ENCODE data around the gene GSTA2.
"Not testable (repeated sequence)": the region's sequence is repeated elsewhere in the genome, so short reads cannot be mapped to it uniquely, and the experiment has no call there.

Gene GSTA2

DNA sequence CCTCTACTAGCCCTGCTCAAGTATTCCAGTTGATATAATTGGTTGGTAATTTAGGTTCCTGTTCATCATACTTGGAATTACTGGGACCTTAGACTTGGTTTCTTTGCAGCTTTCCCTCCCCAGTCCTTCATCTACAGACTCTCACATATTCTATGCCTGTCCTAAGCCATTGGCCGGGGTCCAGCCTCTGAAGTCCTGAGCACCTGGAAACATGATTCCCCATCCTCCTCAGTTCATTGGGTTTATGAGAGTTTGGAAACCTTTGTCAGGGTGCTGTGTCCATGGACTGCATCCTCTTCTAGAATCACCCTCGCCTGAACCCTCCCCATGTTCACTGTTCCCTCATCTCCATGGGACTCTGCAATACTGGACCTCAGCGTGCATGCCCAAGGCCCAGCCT is 8.8 kb downstream of the GSTA2 start:
- no peak for FAIRE-seq
- no peak for TF ChIP-seq TAF1 (IDR thresholded peaks at IDR 0.05; ENCODE audit: low read depth, low read length)
- no peak for TF ChIP-seq POU2F2 (IDR thresholded peaks at IDR 0.05; ENCODE audit: low read depth, low read length)
- no peak for TF ChIP-seq POLR2A (IDR thresholded peaks at IDR 0.05; ENCODE audit: low read depth, low read length)
- no peak for TF ChIP-seq POLR2AphosphoS5 (IDR thresholded peaks at IDR 0.05; ENCODE audit: low read depth, low read length)
- no peak for TF ChIP-seq SPI1 (IDR thresholded peaks at IDR 0.05; ENCODE audit: low read depth, low read length)
- DNase-seq (ENCODE audit: insufficient read length, low spot score) = no peak

DNA sequence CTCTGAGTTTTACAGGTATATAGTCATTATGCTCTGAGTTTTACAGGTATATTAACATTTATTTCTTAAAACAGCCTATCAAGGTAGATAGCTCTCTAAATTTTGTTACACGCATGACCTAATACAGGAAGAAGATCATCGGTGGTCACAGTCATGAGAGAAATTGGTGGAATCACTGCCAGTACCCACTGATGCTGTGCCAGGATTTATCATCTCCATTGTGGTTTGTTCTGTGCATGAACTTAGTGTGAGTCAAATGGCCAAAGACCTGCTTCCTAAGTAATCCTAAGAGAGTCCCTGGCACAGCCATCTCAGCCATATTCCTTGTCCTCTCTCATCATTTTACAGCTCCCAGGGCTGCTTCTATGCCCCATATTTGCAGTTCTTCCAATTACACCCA is 10.1 kb downstream of the GSTA2 start:
- FAIRE-seq; DNase-seq (ENCODE audit: insufficient read length, low spot score): not testable (repeated sequence)

DNA sequence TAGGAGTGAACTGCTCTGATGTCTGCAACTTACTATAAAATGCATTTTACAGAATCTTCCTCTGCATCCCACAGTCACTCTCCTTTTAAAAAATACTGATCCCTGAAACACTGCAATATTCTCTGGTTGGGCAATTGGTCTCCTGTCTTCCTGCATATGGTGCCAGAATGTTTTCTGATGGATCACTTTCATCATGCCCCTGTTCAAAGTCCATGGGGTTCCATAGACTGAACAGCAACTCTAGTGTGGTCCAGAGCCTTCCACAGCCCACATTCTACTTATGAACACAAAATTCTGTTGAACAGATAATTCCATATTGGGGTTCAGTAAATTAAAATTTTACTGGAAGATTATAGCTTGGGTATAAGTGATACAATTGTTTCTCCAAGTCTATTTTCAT is 11.0 kb downstream of the GSTA2 start:
- FAIRE-seq (no peak), DNase-seq (ENCODE audit: insufficient read length, low spot score) (no peak)
- no peak for TF ChIP-seq POU2F2 (IDR thresholded peaks at IDR 0.05; ENCODE audit: low read depth, low read length)
- TF ChIP-seq PAX5 (IDR thresholded peaks at IDR 0.05; ENCODE audit: insufficient read depth, low read length, severe bottlenecking) = no peak
- no peak for TF ChIP-seq TAF1 (IDR thresholded peaks at IDR 0.05; ENCODE audit: low read depth, low read length)
- TF ChIP-seq SPI1 (IDR thresholded peaks at IDR 0.05; ENCODE audit: low read depth, low read length) = no peak

DNA sequence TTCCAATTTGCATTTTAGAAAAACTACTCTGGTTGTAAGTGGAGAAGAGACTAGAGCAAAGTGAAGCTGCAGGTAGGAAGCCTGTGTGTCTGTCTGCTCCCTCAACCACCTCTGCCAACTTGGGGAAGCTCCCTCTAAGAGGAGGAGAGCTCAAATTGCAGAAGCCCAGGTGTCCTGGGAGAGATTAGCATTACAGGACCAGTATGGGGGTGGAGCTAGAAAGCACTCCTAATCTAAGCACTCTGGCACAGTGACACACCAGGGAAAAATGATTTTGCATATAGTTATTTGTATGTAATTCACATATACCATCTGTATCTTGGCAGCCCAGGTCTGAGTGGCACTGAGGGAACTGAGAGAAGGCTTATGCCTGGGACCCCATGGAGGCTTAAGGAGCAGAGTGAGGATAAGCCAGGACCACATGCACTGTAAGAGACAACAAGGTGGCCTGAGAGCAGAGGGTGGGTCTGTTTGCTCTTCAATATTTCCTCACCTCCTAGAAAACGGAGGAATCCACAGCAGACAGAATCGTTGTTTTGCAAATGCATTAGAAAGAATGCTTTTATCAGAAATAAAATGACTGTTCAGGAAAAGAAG is 13.6 kb downstream of the GSTA2 start:
- TF ChIP-seq POLR2AphosphoS5 (IDR thresholded peaks at IDR 0.05; ENCODE audit: low read depth, low read length) (no peak), TAF1 (IDR thresholded peaks at IDR 0.05; ENCODE audit: low read depth, low read length) (no peak), POLR2A (IDR thresholded peaks at IDR 0.05; ENCODE audit: low read depth, low read length) (no peak), PAX5 (IDR thresholded peaks at IDR 0.05; ENCODE audit: insufficient read depth, low read length, severe bottlenecking) (no peak), POU2F2 (IDR thresholded peaks at IDR 0.05; ENCODE audit: low read depth, low read length) (no peak), SPI1 (IDR thresholded peaks at IDR 0.05; ENCODE audit: low read depth, low read length) (no peak)
- no peak for DNase-seq (ENCODE audit: insufficient read length, low spot score)
- no peak for FAIRE-seq

DNA sequence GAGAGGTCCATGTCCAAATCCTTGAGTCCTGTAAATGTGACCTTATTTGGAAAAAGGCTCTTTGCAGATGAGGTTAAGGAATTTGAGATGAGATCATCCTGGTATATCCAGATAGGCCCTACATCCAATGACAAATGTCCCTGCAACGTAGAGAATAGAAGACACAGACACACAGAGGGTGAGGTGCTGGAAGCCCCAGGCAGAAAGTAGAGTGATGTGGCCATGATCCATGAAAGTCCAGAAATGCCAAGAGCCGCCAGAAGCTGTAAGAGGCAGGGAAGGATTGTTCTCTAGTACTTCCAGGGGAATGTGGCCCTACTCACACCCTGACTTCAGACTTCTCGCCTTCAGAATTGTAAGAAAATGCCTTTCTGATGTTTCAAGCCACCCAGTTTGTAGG is 16.0 kb downstream of the GSTA2 start:
- DNase-seq (ENCODE audit: insufficient read length, low spot score); FAIRE-seq: not testable (repeated sequence)

DNA sequence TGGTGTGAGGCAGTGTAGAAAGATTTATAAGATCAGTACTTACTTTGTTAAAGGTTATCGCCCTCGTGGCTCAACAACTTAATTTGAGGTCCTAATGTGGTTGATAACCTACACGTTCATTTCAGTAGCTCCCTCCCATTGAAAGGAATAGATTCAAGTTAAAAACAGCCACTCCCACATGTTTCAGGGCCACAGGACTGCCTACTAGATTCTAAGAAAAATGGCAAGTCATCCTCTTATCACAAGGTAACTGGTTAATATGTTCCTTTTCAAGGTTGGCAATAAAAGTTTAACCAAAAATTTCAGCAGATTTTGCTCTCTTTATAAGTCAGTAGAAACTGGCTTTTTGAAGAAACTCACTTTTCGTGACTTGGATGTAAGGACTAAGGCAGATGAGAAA is 17.1 kb downstream of the GSTA2 start:
- no peak for FAIRE-seq
- no peak for TF ChIP-seq POU2F2 (IDR thresholded peaks at IDR 0.05; ENCODE audit: low read depth, low read length)
- no peak for TF ChIP-seq POLR2A (IDR thresholded peaks at IDR 0.05; ENCODE audit: low read depth, low read length)
- TF ChIP-seq POLR2AphosphoS5 (IDR thresholded peaks at IDR 0.05; ENCODE audit: low read depth, low read length) = no peak
- DNase-seq (ENCODE audit: insufficient read length, low spot score) = no peak

DNA sequence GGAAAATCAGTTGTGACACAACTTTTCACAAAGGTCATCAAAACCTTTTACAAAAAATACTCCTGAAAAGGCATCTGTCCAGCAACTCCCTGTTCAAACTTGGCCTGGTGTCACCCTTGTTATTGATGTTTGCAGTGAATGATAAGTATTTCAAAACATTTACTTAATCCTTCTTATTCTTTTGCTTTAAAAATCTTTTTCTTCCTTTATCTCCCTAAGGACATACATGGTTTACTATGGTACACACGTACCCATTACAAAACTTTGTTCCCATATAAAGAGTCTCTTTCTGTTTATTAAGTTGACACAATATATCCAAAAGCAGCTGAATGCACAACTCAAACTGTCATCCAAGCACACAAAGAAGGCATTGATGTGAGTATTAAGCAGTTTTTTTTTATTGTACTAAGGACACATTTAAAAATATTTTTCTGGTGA is 17.5 kb downstream of the GSTA2 start:
- TF ChIP-seq SPI1 (IDR thresholded peaks at IDR 0.05; ENCODE audit: low read depth, low read length) (no peak), POU2F2 (IDR thresholded peaks at IDR 0.05; ENCODE audit: low read depth, low read length) (no peak), PAX5 (IDR thresholded peaks at IDR 0.05; ENCODE audit: insufficient read depth, low read length, severe bottlenecking) (no peak), POLR2A (IDR thresholded peaks at IDR 0.05; ENCODE audit: low read depth, low read length) (no peak), TAF1 (IDR thresholded peaks at IDR 0.05; ENCODE audit: low read depth, low read length) (no peak), POLR2AphosphoS5 (IDR thresholded peaks at IDR 0.05; ENCODE audit: low read depth, low read length) (no peak)
- DNase-seq (ENCODE audit: insufficient read length, low spot score) (no peak), FAIRE-seq (no peak)

DNA sequence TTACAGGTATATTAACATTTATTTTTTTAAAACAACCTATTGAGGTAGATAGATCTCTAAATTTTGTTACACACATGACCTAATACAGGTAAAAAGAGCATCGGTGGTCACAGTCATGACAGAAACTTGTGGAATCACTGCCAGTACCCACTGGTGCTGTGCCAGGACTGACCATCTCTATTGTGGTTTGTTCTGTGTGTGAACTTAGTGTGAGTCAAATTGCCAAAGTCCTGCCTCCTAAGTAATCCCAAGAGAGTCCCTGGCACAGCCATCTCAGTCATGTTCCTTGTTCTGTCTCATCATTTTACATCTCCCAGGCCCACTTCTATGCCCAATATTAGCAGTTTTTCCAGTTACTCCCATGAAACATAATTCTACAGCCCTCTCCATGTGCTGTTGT is 21.4 kb downstream of the GSTA2 start:
- TF ChIP-seq PAX5 (IDR thresholded peaks at IDR 0.05; ENCODE audit: insufficient read depth, low read length, severe bottlenecking) = no peak
- no peak for TF ChIP-seq TAF1 (IDR thresholded peaks at IDR 0.05; ENCODE audit: low read depth, low read length)
- no peak for TF ChIP-seq POLR2A (IDR thresholded peaks at IDR 0.05; ENCODE audit: low read depth, low read length)
- DNase-seq (ENCODE audit: insufficient read length, low spot score) (no peak), FAIRE-seq (no peak)

DNA sequence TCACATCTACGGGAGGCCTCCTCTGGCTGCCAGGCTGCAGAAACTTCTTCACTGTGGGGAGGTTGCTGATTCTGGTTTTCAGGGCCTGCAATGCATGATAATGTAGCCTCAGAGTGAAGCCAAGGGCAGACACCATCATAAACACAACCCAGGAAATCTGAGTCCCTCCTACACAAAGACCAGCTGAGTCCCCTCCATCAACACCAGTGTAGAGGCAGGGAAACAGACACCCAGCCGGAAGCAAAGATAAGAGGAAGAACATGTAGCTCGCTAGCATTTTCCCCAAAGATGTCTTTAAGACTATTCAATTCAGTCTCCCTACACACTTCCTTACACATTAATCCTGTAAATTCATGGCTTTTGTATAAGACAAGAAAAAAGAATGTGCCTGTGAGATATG is 23.6 kb downstream of the GSTA2 start:
- DNase-seq (ENCODE audit: insufficient read length, low spot score) (no peak), FAIRE-seq (no peak)
- TF ChIP-seq POU2F2 (IDR thresholded peaks at IDR 0.05; ENCODE audit: low read depth, low read length) (no peak), POLR2AphosphoS5 (IDR thresholded peaks at IDR 0.05; ENCODE audit: low read depth, low read length) (no peak), TAF1 (IDR thresholded peaks at IDR 0.05; ENCODE audit: low read depth, low read length) (no peak), POLR2A (IDR thresholded peaks at IDR 0.05; ENCODE audit: low read depth, low read length) (no peak), SPI1 (IDR thresholded peaks at IDR 0.05; ENCODE audit: low read depth, low read length) (no peak), PAX5 (IDR thresholded peaks at IDR 0.05; ENCODE audit: insufficient read depth, low read length, severe bottlenecking) (no peak)

DNA sequence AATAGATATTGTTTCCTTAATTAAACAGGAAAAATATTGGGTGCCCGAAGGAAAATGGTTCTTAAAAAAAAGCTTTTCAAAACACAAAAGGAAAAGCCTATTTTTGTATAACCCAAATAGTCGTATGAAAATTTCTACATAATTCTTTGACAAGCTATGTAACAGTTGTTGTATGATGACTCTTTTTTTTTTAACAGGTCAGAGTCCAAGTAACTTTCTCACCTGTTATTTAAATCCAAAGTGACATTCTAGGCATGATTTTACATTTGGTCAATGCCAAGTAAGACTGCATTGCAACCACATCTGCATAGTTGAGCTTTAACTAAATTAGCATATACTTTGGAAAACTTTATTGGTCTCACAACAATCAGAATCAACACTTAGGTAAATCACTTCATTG is 24.1 kb downstream of the GSTA2 start:
- no peak for TF ChIP-seq TAF1 (IDR thresholded peaks at IDR 0.05; ENCODE audit: low read depth, low read length)
- DNase-seq (ENCODE audit: insufficient read length, low spot score) (no peak), FAIRE-seq (no peak)

DNA sequence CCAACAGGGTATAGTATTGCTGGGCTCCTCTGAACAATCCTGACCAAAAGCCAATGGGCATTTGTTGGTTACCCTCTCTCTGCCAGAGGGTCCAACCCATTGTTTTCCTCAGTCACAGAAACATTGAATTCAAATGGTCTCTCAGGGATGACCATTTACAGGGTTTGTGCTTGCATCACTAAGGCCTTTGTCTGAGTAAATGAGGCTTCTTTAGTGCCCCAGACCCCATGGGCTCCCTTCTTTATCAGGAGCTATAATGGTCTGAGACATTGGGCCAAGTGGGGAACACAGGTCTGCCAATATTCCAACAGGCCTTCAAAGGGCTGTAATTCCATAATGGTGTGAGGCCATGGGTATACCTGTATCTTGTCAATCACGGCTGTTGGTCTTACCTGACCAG is 27.1 kb downstream of the GSTA2 start:
- DNase-seq (ENCODE audit: insufficient read length, low spot score) (no peak), FAIRE-seq (no peak)
- TF ChIP-seq TAF1 (IDR thresholded peaks at IDR 0.05; ENCODE audit: low read depth, low read length) (no peak), POLR2AphosphoS5 (IDR thresholded peaks at IDR 0.05; ENCODE audit: low read depth, low read length) (no peak), PAX5 (IDR thresholded peaks at IDR 0.05; ENCODE audit: insufficient read depth, low read length, severe bottlenecking) (no peak), POU2F2 (IDR thresholded peaks at IDR 0.05; ENCODE audit: low read depth, low read length) (no peak), POLR2A (IDR thresholded peaks at IDR 0.05; ENCODE audit: low read depth, low read length) (no peak)

All from GM12891 (cell line).